HuH-7 (cell line): ENCODE results near the gene SMARCD1.
A peak's percentile ranks its signal among the peaks of the same experiment; 100 is the strongest.

ENCODE experiments used
- DNase-seq: peaks from one replicate; pipeline ENCODE4 v3.0.0; 2011; ENCODE audit warnings: low spot score

The SMARCD1 gene

GRCh38 chr12:50057000-50057841 lies 27.9 kb upstream of the SMARCD1 start, which contains the start of gene ASIC1:
Gene ASIC1 (plus strand): TSS chr12:50057596. CDS start chr12:50058767, 1,171 bp downstream.
- DNase-seq = peak; percentile 88

GRCh38 chr12:50057896-50058670 lies 27.1 kb upstream of the SMARCD1 start:
- no peak for DNase-seq

GRCh38 chr12:50058743-50059312 lies 26.3 kb upstream of the SMARCD1 start:
- no peak for DNase-seq

GRCh38 chr12:50059440-50060119 lies 25.6 kb upstream of the SMARCD1 start:
- no peak for DNase-seq

GRCh38 chr12:50060120-50060468 lies 25.0 kb upstream of the SMARCD1 start:
- DNase-seq = no peak

GRCh38 chr12:50061171-50061570 lies 24.0 kb upstream of the SMARCD1 start:
- no peak for DNase-seq

- no peak for DNase-seq
Observed at GRCh38 chr12:50061946-50062686, 23.0 kb upstream of the SMARCD1 start.

GRCh38 chr12:50062728-50063460 lies 22.2 kb upstream of the SMARCD1 start:
- no peak for DNase-seq

- DNase-seq = no peak
Observed at GRCh38 chr12:50065726-50066310, 19.3 kb upstream of the SMARCD1 start.

- DNase-seq = no peak
Observed at GRCh38 chr12:50066402-50066801, 18.7 kb upstream of the SMARCD1 start.

GRCh38 chr12:50069069-50069468 lies 16.1 kb upstream of the SMARCD1 start:
- no peak for DNase-seq

- no peak for DNase-seq
Observed at GRCh38 chr12:50069539-50069938, 15.6 kb upstream of the SMARCD1 start.

- DNase-seq = peak; percentile 85
Observed at GRCh38 chr12:50070314-50071060, 14.7 kb upstream of the SMARCD1 start.

- no peak for DNase-seq
Observed at GRCh38 chr12:50072198-50072907, 12.8 kb upstream of the SMARCD1 start.

GRCh38 chr12:50073206-50073605 lies 11.9 kb upstream of the SMARCD1 start:
- no peak for DNase-seq

- DNase-seq = no peak
Observed at GRCh38 chr12:50073712-50074111, 11.4 kb upstream of the SMARCD1 start.

- peak; percentile 94 for DNase-seq
Observed at GRCh38 chr12:50074936-50075807, 10.0 kb upstream of the SMARCD1 start.

GRCh38 chr12:50075808-50076170 lies 9.4 kb upstream of the SMARCD1 start:
- DNase-seq = no peak
